IPS-NIHi7 (cell line): ENCODE results near the gene NFE2.

ENCODE experiments used
- DNase-seq: peaks from one replicate; pipeline ENCODE4 v3.0.0; 2012; ENCODE audit warnings: mixed read lengths; ENCODE audit errors: extremely low spot score

The NFE2 gene

DNA sequence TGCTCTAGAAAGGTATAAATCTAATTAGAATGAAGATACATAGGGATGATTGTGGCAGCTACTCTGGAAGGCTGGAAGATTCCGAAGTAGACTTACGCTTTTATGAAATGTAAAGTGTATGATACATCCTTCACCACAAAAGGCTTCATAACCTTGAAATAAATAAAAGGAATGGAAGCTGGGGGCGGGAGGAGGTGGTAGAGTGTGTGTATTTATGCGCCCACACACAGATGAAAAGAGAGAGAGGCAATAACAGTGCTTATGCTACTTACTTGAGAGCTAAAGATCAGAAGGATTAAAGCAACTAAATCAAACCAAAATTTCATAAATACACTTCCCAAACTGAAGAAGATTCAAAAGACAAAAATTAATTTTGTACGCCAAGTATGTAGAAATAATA is 51.3 kb downstream of the NFE2 start:
- DNase-seq = no peak

DNA sequence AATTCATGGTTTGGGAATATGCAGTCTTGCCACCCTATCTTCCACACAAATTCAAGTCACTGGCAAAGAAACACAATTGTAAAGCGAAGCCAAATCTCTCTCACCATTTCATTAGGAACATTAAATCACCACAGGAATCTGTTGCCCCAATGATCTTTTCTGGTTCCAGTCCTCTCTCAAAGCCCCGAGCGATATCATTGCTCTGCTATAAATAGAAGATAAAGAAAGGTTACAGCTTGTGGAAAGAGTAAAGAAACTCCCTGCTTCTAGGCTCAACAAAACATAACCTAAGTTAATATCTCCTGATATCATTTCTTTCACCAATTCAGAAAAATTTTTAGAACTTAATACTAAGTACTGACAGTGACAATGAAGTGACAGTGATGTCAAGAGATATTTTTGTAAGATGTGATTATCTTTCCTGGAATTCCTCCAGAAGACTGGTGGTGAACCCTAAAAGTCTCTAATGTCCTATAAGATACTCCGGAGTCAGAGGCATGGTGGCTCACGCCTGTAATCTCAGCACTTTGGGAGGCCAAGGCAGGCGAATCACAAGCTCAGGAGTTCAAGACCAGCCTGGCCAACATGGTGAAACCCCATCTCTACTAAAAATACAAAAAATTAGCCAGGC is 54.7 kb downstream of the NFE2 start:
- DNase-seq = no peak
